ENCODE results near the gene CD244. TPM values are rescaled to one million over a fixed set of nuclear protein-coding genes. Genes with fewer than 3 reads are reported as not detected.

The CD244 gene
- total RNA-seq, 5 donors from 2014 or later (not counting 1 experiment from before 2014, with no cell fraction given) = 1.1 to 12.4 (median 2.9) TPM

DNA sequence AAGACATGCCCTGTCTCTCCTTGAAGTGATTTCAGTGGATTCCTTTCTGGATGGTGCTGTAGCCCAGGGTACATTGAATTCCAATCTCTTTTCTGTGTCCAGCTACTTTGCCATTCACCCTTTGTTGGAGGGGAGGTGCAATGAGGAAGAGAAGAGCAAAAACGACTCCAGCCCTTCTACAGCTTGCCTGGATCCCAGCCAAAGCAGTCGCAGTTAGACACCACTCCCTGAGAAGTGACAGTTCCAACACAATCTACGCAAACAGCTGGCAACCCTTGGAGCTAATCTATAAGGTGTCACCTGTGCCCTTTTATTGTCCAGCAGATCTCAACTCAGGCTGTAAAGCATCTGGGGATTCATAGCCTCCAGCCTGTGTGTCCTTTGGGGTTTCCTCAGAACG lies 4.6 kb downstream of the CD244 start:
- ATAC-seq (replicated peaks in 1 of 4) = no peak
- no peaks in the 10 kb centered on the region for H3K27me3 Mint-ChIP-seq
- no peaks in the 10 kb centered on the region for H3K9me3 ChIP-seq
- DNase-seq = no peak
- no peaks in the 10 kb centered on the region for H3K9me3 Mint-ChIP-seq
- peaks cover 14 to 38% (median 19%) of the 10 kb centered on the region in 3 donors for H3K4me1 Mint-ChIP-seq
- H3K4me3 Mint-ChIP-seq = no peak overlapping the region
- WGBS (ENCODE audit: insufficient coverage) = 48% methylated on average over 4 of the region's 4 CpGs
- no peaks in the 10 kb centered on the region for H3K36me3 ChIP-seq (ENCODE audit: control insufficient read depth in 2 of 2, extremely low read depth in 1 of 2, insufficient read depth in 1 of 2, low read length in 1 of 2)
- H3K27ac Mint-ChIP-seq = no peak overlapping the region
- no peaks in the 10 kb centered on the region for H3K36me3 Mint-ChIP-seq
- peaks cover 15 to 62% of the 10 kb centered on the region in 2 experiments for H3K4me1 ChIP-seq (ENCODE audit: control insufficient read depth in 1 of 2, extremely low read depth in 1 of 2, insufficient read depth in 2 of 2, low read length in 2 of 2)
- peak overlapping the region; percentile 4 for H3K27ac ChIP-seq (ENCODE audit: low read length)
- no peak overlapping the region for H3K4me3 ChIP-seq (ENCODE audit: control insufficient read depth in 1 of 2, extremely low read depth in 1 of 2, low read length in 1 of 2)
- CTCF ChIA-PET = interaction anchor here in 1 of 2 donors (0.6 to 1.1 kb wide), 2 partner anchors 15 to 172 kb away, joined by 3 to 4 read pairs; no protein-coding TSS in a partner anchor
- no peaks in the 10 kb centered on the region for H3K27me3 ChIP-seq (replicated peaks in 1 of 2; ENCODE audit: control insufficient read depth in 2 of 2, extremely low read depth in 1 of 2, insufficient read depth in 2 of 2, low read length in 1 of 2)
- POLR2A ChIA-PET = no interaction called here

- peak; percentile 48 to 83 (median 74) for ATAC-seq (replicated peaks in 1 of 4)
- H3K27ac Mint-ChIP-seq = no peak overlapping the region
- peaks cover 3 to 18% (median 7%) of the 10 kb centered on the region in 3 donors for H3K4me1 Mint-ChIP-seq
- H3K36me3 ChIP-seq (ENCODE audit: control insufficient read depth in 2 of 2, extremely low read depth in 1 of 2, insufficient read depth in 1 of 2, low read length in 1 of 2) = no peaks in the 10 kb centered on the region
- peaks cover 13 to 46% of the 10 kb centered on the region in 2 experiments for H3K4me1 ChIP-seq (ENCODE audit: control insufficient read depth in 1 of 2, extremely low read depth in 1 of 2, insufficient read depth in 2 of 2, low read length in 2 of 2)
- POLR2A ChIA-PET = no interaction called here
- H3K9me3 Mint-ChIP-seq = no peaks in the 10 kb centered on the region
- H3K27me3 Mint-ChIP-seq = no peaks in the 10 kb centered on the region
- H3K9me3 ChIP-seq = no peaks in the 10 kb centered on the region
- no peak overlapping the region for H3K4me3 ChIP-seq (ENCODE audit: control insufficient read depth in 1 of 2, extremely low read depth in 1 of 2, low read length in 1 of 2)
- DNase-seq = peak in 9 of 35 experiments; percentile 10 to 34 (median 28)
- 38% methylated on average over 7 of the region's 9 CpGs for WGBS (ENCODE audit: insufficient coverage)
- H3K27me3 ChIP-seq (replicated peaks in 1 of 2; ENCODE audit: control insufficient read depth in 2 of 2, extremely low read depth in 1 of 2, insufficient read depth in 2 of 2, low read length in 1 of 2) = no peaks in the 10 kb centered on the region
- no peaks in the 10 kb centered on the region for H3K36me3 Mint-ChIP-seq
- CTCF ChIA-PET = interaction anchor here (0.6 to 1.4 kb wide), 5 partner anchors 18 to 87 kb away, joined by 3 to 6 read pairs (median 4); no protein-coding TSS in a partner anchor
- H3K4me3 Mint-ChIP-seq = no peak overlapping the region
- peak overlapping the region; percentile 58 for H3K27ac ChIP-seq (ENCODE audit: low read length)
Measured at GRCh38 chr1:160855181-160855981, 7.3 kb downstream of the CD244 start.

GRCh38 chr1:160853754-160854153 lies 8.9 kb downstream of the CD244 start:
- H3K36me3 ChIP-seq (ENCODE audit: control insufficient read depth in 2 of 2, extremely low read depth in 1 of 2, insufficient read depth in 1 of 2, low read length in 1 of 2) = no peaks in the 10 kb centered on the region
- ATAC-seq (replicated peaks in 1 of 4) (no peak), DNase-seq (no peak)
- H3K4me3 ChIP-seq (ENCODE audit: control insufficient read depth in 1 of 2, extremely low read depth in 1 of 2, low read length in 1 of 2) = no peak overlapping the region
- ChIA-PET CTCF (no interaction called here), POLR2A (interaction anchor here (0.5 to 0.6 kb wide), 2 partner anchors 58 to 553 kb away, joined by 3 to 4 read pairs; no protein-coding TSS in a partner anchor)
- Mint-ChIP-seq H3K27ac (peak overlapping the region; percentile 12 to 73), H3K9me3 (no peaks in the 10 kb centered on the region), H3K36me3 (no peaks in the 10 kb centered on the region), H3K27me3 (no peaks in the 10 kb centered on the region), H3K4me3 (no peak overlapping the region), H3K4me1 (peaks cover 2 to 14% (median 3%) of the 10 kb centered on the region in 3 donors)
- no peaks in the 10 kb centered on the region for H3K9me3 ChIP-seq
- H3K4me1 ChIP-seq (ENCODE audit: control insufficient read depth in 1 of 2, extremely low read depth in 1 of 2, insufficient read depth in 2 of 2, low read length in 2 of 2) = peaks cover 13 to 35% of the 10 kb centered on the region in 2 experiments
- no peaks in the 10 kb centered on the region for H3K27me3 ChIP-seq (replicated peaks in 1 of 2; ENCODE audit: control insufficient read depth in 2 of 2, extremely low read depth in 1 of 2, insufficient read depth in 2 of 2, low read length in 1 of 2)
- 88% methylated on average over 2 of the region's 2 CpGs for WGBS (ENCODE audit: insufficient coverage)
- H3K27ac ChIP-seq (ENCODE audit: low read length) = no peak overlapping the region

GRCh38 chr1:160853014-160853413 lies 9.7 kb downstream of the CD244 start:
- POLR2A ChIA-PET = interaction anchor here (0.5 to 0.7 kb wide), 2 partner anchors 57 to 313 kb away, joined by 3 to 6 read pairs; no protein-coding TSS in a partner anchor
- Histone ChIP-seq H3K36me3 (ENCODE audit: control insufficient read depth in 2 of 2, extremely low read depth in 1 of 2, insufficient read depth in 1 of 2, low read length in 1 of 2) (no peaks in the 10 kb centered on the region), H3K27me3 (replicated peaks in 1 of 2; ENCODE audit: control insufficient read depth in 2 of 2, extremely low read depth in 1 of 2, insufficient read depth in 2 of 2, low read length in 1 of 2) (no peaks in the 10 kb centered on the region), H3K27ac (ENCODE audit: low read length) (no peak overlapping the region), H3K9me3 (no peaks in the 10 kb centered on the region), H3K4me3 (ENCODE audit: control insufficient read depth in 1 of 2, extremely low read depth in 1 of 2, low read length in 1 of 2) (no peak overlapping the region), H3K4me1 (ENCODE audit: control insufficient read depth in 1 of 2, extremely low read depth in 1 of 2, insufficient read depth in 2 of 2, low read length in 2 of 2) (peaks cover 13 to 34% of the 10 kb centered on the region in 2 experiments)
- H3K4me1 Mint-ChIP-seq = peaks cover 2 to 11% (median 4%) of the 10 kb centered on the region in 3 donors
- CTCF ChIA-PET = no interaction called here
- H3K36me3 Mint-ChIP-seq = no peaks in the 10 kb centered on the region
- H3K27me3 Mint-ChIP-seq = no peaks in the 10 kb centered on the region
- no peak overlapping the region for H3K27ac Mint-ChIP-seq
- ATAC-seq (replicated peaks in 1 of 4) = no peak
- H3K9me3 Mint-ChIP-seq = peaks cover 0 to 2% (median 0%) of the 10 kb centered on the region in 3 donors
- no peak overlapping the region for H3K4me3 Mint-ChIP-seq
- WGBS (ENCODE audit: insufficient coverage) = no CpG with 5 or more reads among the region's 3 CpGs
- DNase-seq = no peak

DNA sequence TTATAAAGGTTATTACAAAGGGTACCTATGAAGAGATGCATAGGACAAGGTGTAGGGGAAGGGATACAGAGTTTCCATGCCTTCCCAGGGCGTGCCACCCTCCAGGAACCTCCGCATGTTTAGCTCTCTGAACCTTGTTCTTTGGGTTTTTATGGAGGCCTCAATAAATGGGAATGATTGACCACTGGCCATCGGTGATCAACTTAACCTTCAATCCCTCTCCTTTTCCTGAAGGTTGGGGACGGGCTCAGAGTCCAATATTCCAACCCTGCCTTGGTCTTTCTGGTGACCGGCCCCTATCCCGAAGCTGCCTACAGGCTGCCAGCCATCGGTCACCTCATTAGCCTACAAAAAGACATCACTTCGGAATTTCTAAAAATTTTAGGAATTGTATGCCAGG lies 11.7 kb downstream of the CD244 start:
- Mint-ChIP-seq H3K4me3 (no peak overlapping the region), H3K27me3 (no peaks in the 10 kb centered on the region), H3K4me1 (peaks cover 2 to 10% (median 6%) of the 10 kb centered on the region in 3 donors), H3K27ac (no peak overlapping the region), H3K36me3 (no peaks in the 10 kb centered on the region), H3K9me3 (peaks cover 0 to 3% (median 0%) of the 10 kb centered on the region in 3 donors)
- Histone ChIP-seq H3K27ac (ENCODE audit: low read length) (no peak overlapping the region), H3K4me1 (ENCODE audit: control insufficient read depth in 1 of 2, extremely low read depth in 1 of 2, insufficient read depth in 2 of 2, low read length in 2 of 2) (peaks cover 7 to 31% of the 10 kb centered on the region in 2 experiments), H3K27me3 (replicated peaks in 1 of 2; ENCODE audit: control insufficient read depth in 2 of 2, extremely low read depth in 1 of 2, insufficient read depth in 2 of 2, low read length in 1 of 2) (peaks cover 0 to 3% of the 10 kb centered on the region in 2 experiments), H3K36me3 (ENCODE audit: control insufficient read depth in 2 of 2, extremely low read depth in 1 of 2, insufficient read depth in 1 of 2, low read length in 1 of 2) (no peaks in the 10 kb centered on the region), H3K9me3 (no peaks in the 10 kb centered on the region), H3K4me3 (ENCODE audit: control insufficient read depth in 1 of 2, extremely low read depth in 1 of 2, low read length in 1 of 2) (no peak overlapping the region)
- CTCF ChIA-PET = interaction anchor here in 1 of 2 donors (0.8 to 2.0 kb wide), 4 partner anchors 9 to 95 kb away, joined by 3 to 8 read pairs (median 4); no protein-coding TSS in a partner anchor
- ATAC-seq (replicated peaks in 1 of 4) (no peak), DNase-seq (no peak)
- POLR2A ChIA-PET = no interaction called here
- WGBS (ENCODE audit: insufficient coverage) = no CpG with 5 or more reads among the region's 8 CpGs

DNA sequence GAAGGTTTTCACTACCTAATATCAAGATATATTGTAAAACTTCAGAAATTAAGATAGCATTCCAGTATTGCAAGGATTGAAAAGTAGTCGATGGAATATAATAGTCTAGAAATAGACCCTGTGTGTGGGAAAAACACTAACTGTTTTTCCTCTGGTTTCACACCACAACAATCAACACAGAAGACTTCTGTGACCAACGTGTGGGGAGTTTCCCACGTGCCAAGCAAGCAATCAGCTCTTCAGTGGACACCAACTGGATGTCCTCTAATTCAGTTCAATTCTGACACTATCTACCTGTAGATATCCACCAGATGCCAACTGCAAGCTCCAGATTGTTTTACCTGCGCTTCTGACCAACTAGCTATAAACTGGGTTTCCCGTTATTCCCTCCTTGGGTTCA lies 12.1 kb downstream of the CD244 start:
- ChIA-PET CTCF (interaction anchor here in 1 of 2 donors (0.8 to 2.0 kb wide), 4 partner anchors 8 to 95 kb away, joined by 3 to 8 read pairs (median 4); no protein-coding TSS in a partner anchor), POLR2A (interaction anchor here (0.6 to 1.0 kb wide), 2 partner anchors 10 to 15 kb away, joined by 3 read pairs; no protein-coding TSS in a partner anchor)
- H3K27ac Mint-ChIP-seq = peak overlapping the region in 1 of 2 donors; percentile 11
- DNase-seq (peak in 2 of 35 experiments; percentile 19 to 46), ATAC-seq (replicated peaks in 1 of 4) (no peak)
- H3K27me3 ChIP-seq (replicated peaks in 1 of 2; ENCODE audit: control insufficient read depth in 2 of 2, extremely low read depth in 1 of 2, insufficient read depth in 2 of 2, low read length in 1 of 2) = peaks cover 0 to 3% of the 10 kb centered on the region in 2 experiments
- H3K27ac ChIP-seq (ENCODE audit: low read length) = no peak overlapping the region
- WGBS (ENCODE audit: insufficient coverage) = 48% methylated on average over 2 of the region's 5 CpGs
- no peaks in the 10 kb centered on the region for H3K9me3 ChIP-seq
- H3K4me3 ChIP-seq (ENCODE audit: control insufficient read depth in 1 of 2, extremely low read depth in 1 of 2, low read length in 1 of 2) = no peak overlapping the region
- no peak overlapping the region for H3K4me3 Mint-ChIP-seq
- peaks cover 2 to 10% (median 7%) of the 10 kb centered on the region in 3 donors for H3K4me1 Mint-ChIP-seq
- H3K4me1 ChIP-seq (ENCODE audit: control insufficient read depth in 1 of 2, extremely low read depth in 1 of 2, insufficient read depth in 2 of 2, low read length in 2 of 2) = peaks cover 7 to 27% of the 10 kb centered on the region in 2 experiments
- H3K27me3 Mint-ChIP-seq = no peaks in the 10 kb centered on the region
- no peaks in the 10 kb centered on the region for H3K36me3 Mint-ChIP-seq
- H3K9me3 Mint-ChIP-seq = peaks cover 0 to 3% (median 0%) of the 10 kb centered on the region in 3 donors
- no peaks in the 10 kb centered on the region for H3K36me3 ChIP-seq (ENCODE audit: control insufficient read depth in 2 of 2, extremely low read depth in 1 of 2, insufficient read depth in 1 of 2, low read length in 1 of 2)

All from T-cell (primary cell).